Right lobe of liver (tissue), 4 donors: ENCODE results near the gene SF3B3.

Experiments used
- POLR2A ChIP-seq: fragments of 450-650 bp; IDR thresholded peaks from one replicate; pipeline ENCODE4 v1.6.1; 2017; ENCODE audit warnings: antibody characterized with exemption, mild to moderate bottlenecking
- TF ChIP-seq, protein P1 (sequence below), 4 donors: fragments of 200-600 bp in 3 of 4; fragments of 450-650 bp in 1 of 4; IDR thresholded peaks; one replicate each; pipeline versions ENCODE4 v1.5.1 to v1.8.0; 2016 to 2022; ENCODE audit warnings: antibody characterized with exemption in 4 of 4, mild to moderate bottlenecking in 2 of 4
- donor health status: DM: no; HTN: no; CAD: no.
- donor health status: DM: no; HTN: no; CAD: no.
- donor health status: DM: no; HTN: yes; CAD: no.

DNA sequence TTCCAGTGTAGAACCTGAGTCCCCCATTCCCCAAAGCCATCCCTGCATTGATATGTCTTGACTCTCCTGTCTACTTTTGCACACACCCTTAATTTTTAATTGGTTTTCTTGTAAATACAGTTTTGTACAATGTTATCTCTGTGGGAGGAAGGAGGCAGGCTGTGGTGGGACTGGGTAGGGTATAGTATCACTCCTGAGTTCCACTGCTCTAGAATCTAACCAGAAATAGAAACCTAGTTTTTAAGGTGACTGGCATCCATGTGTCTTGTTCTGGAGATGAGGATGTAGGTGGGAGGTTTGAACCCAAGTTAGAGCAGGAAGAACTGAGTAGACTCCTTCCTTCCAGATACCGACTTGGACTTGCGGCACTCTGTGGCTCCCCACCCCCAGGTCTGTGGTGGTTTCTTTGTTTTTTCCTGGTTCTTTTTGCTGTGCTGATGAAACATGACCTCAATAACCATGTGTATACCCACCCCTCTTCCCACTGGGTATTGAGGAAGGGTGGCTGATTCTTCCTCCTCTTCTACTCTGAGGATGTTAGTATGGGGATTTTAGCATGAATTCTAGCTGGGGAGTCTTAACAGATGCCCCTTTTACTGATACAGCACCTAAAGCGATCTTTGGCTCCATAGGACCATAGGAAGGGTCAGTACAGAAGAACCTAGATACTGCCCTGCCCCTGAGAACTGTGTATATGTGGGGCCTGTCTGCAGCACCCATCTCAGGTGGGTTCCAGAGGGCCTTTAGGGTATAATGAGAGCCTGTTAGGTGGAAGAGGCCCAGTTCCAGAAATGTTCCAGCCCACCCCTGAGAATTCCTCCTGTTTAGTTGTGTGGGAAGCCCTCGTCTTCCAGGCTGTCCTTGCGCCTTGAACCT, 48.7 kb downstream of the SF3B3 start:
- TF ChIP-seq, protein P1, sequence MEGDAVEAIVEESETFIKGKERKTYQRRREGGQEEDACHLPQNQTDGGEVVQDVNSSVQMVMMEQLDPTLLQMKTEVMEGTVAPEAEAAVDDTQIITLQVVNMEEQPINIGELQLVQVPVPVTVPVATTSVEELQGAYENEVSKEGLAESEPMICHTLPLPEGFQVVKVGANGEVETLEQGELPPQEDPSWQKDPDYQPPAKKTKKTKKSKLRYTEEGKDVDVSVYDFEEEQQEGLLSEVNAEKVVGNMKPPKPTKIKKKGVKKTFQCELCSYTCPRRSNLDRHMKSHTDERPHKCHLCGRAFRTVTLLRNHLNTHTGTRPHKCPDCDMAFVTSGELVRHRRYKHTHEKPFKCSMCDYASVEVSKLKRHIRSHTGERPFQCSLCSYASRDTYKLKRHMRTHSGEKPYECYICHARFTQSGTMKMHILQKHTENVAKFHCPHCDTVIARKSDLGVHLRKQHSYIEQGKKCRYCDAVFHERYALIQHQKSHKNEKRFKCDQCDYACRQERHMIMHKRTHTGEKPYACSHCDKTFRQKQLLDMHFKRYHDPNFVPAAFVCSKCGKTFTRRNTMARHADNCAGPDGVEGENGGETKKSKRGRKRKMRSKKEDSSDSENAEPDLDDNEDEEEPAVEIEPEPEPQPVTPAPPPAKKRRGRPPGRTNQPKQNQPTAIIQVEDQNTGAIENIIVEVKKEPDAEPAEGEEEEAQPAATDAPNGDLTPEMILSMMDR (IDR thresholded peaks at IDR 0.05): no peak
- TF ChIP-seq POLR2A: no peak
